DND-41 (cell line): Measurements from ENCODE around the gene DIS3L2.
"Not testable (repeated sequence)": the region's sequence is repeated elsewhere in the genome, so short reads cannot be mapped to it uniquely, and the experiment has no call there.

Experiments
- ATAC-seq: fragments of 200-7000 bp; cut with Tn5 transposase; 3 replicates; pipeline ENCODE4 v1.9.1; 2021; ENCODE audit warnings: low read depth; ENCODE audit not compliant: insufficient read depth
- DNase-seq: peaks from one replicate; pipeline ENCODE4 v3.0.0-alpha.2; 2020
- H2AFZ ChIP-seq: 2 replicates; pipeline ENCODE4 v1.6.0; 2012; ENCODE audit warnings: low read depth, low read length
- H3K27ac ChIP-seq: 2 replicates; pipeline ENCODE4 v1.5.1; 2012; ENCODE audit warnings: low read length, inconsistent platforms
- H3K27me3 ChIP-seq: fragments of 200-600 bp; sonication (generic); 2 replicates; pipeline ENCODE4 v1.6.0; 2012; ENCODE audit warnings: low read length, mild to moderate bottlenecking, inconsistent platforms; ENCODE audit not compliant: insufficient read depth, poor library complexity
- H3K36me3 ChIP-seq: 2 replicates; pipeline ENCODE4 v1.5.1; 2012; ENCODE audit warnings: low read length, inconsistent platforms; ENCODE audit not compliant: insufficient read depth
- H3K4me1 ChIP-seq: 2 replicates; pipeline ENCODE4 v1.5.1; 2012; ENCODE audit warnings: mild to moderate bottlenecking, low read length; ENCODE audit not compliant: insufficient read depth
- H3K4me2 ChIP-seq: 2 replicates; pipeline ENCODE4 v1.6.0; 2012; ENCODE audit warnings: mild to moderate bottlenecking, moderate library complexity, low read length, inconsistent platforms; ENCODE audit not compliant: insufficient read depth
- H3K4me3 ChIP-seq, 2 experiments: fragments of 200-600 bp in 1 of 2; shearing (Covaris generic) in 1 of 2; 2 replicates each; pipeline ENCODE4 v1.5.1; 2012 to 2016; ENCODE audit warnings: inconsistent platforms in 2 of 2, low read length in 2 of 2, mild to moderate bottlenecking in 2 of 2, low read depth in 1 of 2, moderate library complexity in 1 of 2
- H3K79me2 ChIP-seq: 2 replicates; pipeline ENCODE4 v1.6.0; 2012; ENCODE audit warnings: low read length, inconsistent platforms; ENCODE audit not compliant: insufficient read depth
- H3K9ac ChIP-seq: 2 replicates; pipeline ENCODE4 v1.6.0; 2012; ENCODE audit warnings: low read depth, mild to moderate bottlenecking, inconsistent platforms, low read length, moderate library complexity
- H3K9me3 ChIP-seq: 2 replicates; pipeline ENCODE4 v1.5.1; 2012; ENCODE audit warnings: low read length, moderate library complexity, mild to moderate bottlenecking, inconsistent platforms; ENCODE audit not compliant: insufficient read depth, severe bottlenecking
- H4K20me1 ChIP-seq: 2 replicates; pipeline ENCODE4 v1.6.0; 2012; ENCODE audit warnings: low read length; ENCODE audit not compliant: insufficient read depth
- EZH2 ChIP-seq: IDR thresholded peaks from 3 replicates; pipeline ENCODE4 v1.6.1; 2012; ENCODE audit warnings: borderline replicate concordance, low read depth, mild to moderate bottlenecking, moderate library complexity, low read length, inconsistent platforms; ENCODE audit not compliant: severe bottlenecking
- TF ChIP-seq, protein P1 (sequence below): IDR thresholded peaks from 2 replicates; pipeline ENCODE4 v1.5.1; 2012; ENCODE audit warnings: borderline replicate concordance, low read length, moderate library complexity, mild to moderate bottlenecking; ENCODE audit not compliant: poor library complexity, severe bottlenecking; ENCODE audit errors: extremely low read depth

Gene DIS3L2

DNA sequence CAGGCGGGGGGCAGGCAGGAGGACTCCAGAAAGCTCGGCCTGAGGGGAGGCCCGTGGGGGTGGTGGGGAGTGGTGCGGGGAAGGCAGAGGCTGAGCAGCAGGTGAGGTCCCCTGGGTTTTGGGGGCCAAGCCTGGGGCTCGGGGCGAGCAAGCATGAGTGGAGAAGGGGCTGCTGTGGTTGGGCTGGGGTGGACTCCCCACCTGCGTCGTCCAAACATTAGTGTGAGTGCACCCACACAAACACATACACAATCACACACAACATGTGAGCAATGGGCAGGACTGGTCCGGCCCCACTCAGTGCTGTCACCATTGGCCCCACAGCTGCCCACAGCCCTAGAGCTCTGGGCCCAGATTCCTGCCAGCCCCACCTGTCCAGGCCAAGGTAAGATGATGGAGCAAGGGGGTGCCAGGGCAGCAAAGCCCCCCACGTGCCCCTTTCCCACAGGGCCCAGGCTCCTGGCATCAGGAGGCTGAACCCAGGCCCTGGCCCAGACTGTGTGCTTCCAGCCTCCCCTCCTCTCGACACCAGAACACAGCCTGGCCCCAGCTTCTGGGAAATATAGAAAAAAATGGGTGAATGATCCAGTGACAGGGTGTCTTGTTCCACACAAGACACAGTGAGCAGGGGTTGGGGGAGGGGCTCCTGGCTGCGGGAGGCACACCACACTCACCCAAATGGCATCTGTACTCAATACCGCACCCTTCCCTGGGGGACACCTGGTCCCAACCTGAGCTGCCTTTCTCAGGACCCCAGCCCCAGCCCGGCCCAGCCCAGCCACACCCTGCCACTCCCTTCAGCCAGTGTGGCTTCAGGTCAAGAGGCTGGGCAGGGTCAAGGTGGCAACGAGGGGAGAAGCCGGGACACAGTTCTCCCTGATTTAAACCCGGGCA is 416.6 kb downstream of the DIS3L2 start:
- H3K4me2 ChIP-seq, result no peak overlapping the region
- no peak overlapping the region for H3K9ac ChIP-seq
- no peaks in the 10 kb centered on the region for H3K27me3 ChIP-seq
- H3K4me1 ChIP-seq, result no peaks in the 10 kb centered on the region
- DNase-seq (no peak), ATAC-seq (no peak)
- H3K9me3 ChIP-seq, result no peaks in the 10 kb centered on the region
- H3K27ac ChIP-seq, result no peak overlapping the region
- H3K79me2 ChIP-seq, result no peaks in the 10 kb centered on the region
- no peak overlapping the region for H3K4me3 ChIP-seq
- H3K36me3 ChIP-seq, result no peaks in the 10 kb centered on the region
- H2AFZ ChIP-seq, result no peak overlapping the region
- H4K20me1 ChIP-seq, result no peaks in the 10 kb centered on the region
- TF ChIP-seq EZH2, result no peak
- TF ChIP-seq, protein P1, sequence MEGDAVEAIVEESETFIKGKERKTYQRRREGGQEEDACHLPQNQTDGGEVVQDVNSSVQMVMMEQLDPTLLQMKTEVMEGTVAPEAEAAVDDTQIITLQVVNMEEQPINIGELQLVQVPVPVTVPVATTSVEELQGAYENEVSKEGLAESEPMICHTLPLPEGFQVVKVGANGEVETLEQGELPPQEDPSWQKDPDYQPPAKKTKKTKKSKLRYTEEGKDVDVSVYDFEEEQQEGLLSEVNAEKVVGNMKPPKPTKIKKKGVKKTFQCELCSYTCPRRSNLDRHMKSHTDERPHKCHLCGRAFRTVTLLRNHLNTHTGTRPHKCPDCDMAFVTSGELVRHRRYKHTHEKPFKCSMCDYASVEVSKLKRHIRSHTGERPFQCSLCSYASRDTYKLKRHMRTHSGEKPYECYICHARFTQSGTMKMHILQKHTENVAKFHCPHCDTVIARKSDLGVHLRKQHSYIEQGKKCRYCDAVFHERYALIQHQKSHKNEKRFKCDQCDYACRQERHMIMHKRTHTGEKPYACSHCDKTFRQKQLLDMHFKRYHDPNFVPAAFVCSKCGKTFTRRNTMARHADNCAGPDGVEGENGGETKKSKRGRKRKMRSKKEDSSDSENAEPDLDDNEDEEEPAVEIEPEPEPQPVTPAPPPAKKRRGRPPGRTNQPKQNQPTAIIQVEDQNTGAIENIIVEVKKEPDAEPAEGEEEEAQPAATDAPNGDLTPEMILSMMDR, result no peak

DNA sequence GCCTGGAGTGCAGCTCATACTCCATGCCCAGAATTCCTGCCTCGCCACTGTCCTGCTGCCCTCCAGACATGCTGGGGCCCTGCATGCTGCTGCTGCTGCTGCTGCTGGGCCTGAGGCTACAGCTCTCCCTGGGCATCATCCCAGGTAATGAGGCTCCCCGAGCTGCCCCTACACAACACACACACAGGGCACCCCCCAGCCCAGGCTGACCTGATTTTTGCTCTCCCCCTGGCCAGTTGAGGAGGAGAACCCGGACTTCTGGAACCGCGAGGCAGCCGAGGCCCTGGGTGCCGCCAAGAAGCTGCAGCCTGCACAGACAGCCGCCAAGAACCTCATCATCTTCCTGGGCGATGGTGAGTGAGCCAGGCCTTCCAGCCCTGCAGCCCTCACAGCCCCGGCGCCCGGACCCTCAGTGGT is 417.2 kb downstream of the DIS3L2 start, which contains the start of gene ALPP:
TSS of gene ALPP (plus strand) at position 17 of the 417 bp plus-strand sequence. CDS start at position 69, 52 bp downstream.
- not testable (repeated sequence) for H3K27ac ChIP-seq, H2AFZ ChIP-seq, H3K27me3 ChIP-seq, H3K9me3 ChIP-seq, H3K36me3 ChIP-seq, H3K4me3 ChIP-seq, ATAC-seq, H3K4me2 ChIP-seq, H3K9ac ChIP-seq, H3K79me2 ChIP-seq, DNase-seq, H3K4me1 ChIP-seq, H4K20me1 ChIP-seq

DNA sequence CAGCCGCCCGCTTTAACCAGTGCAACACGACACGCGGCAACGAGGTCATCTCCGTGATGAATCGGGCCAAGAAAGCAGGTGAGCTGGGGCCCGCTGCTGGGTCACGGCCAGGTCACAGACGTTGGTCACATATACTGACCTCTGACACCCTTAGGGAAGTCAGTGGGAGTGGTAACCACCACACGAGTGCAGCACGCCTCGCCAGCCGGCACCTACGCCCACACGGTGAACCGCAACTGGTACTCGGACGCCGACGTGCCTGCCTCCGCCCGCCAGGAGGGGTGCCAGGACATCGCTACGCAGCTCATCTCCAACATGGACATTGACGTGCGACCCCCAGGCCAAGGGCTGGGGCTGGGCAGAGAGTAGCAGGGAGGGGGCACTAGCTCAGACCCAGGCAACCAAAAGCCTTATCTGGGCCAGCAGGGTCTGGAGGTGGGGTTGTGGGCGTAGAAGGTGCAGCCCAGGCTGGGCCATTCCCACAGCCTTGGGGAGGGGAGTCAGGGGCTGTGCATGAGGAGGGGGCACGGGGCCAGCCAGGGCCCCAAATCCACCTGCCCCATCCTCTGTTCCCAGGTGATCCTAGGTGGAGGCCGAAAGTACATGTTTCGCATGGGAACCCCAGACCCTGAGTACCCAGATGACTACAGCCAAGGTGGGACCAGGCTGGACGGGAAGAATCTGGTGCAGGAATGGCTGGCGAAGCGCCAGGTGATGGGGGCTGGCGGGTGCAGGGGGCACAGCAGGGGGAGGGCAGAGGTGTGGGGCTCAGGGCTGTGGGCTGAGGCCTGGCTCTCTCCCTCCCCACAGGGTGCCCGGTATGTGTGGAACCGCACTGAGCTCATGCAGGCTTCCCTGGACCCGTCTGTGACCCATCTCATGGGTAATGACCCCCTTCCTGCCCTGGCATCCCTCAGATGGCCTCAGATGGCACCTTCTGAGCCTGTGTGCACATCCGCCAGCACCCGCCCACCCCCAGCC is 418.4 kb downstream of the DIS3L2 start:
- not testable (repeated sequence) for H2AFZ ChIP-seq, H3K4me1 ChIP-seq, H3K79me2 ChIP-seq, H3K9ac ChIP-seq, H3K27me3 ChIP-seq, DNase-seq, H3K9me3 ChIP-seq, H3K36me3 ChIP-seq, H4K20me1 ChIP-seq, H3K4me2 ChIP-seq, H3K4me3 ChIP-seq, H3K27ac ChIP-seq, ATAC-seq

DNA sequence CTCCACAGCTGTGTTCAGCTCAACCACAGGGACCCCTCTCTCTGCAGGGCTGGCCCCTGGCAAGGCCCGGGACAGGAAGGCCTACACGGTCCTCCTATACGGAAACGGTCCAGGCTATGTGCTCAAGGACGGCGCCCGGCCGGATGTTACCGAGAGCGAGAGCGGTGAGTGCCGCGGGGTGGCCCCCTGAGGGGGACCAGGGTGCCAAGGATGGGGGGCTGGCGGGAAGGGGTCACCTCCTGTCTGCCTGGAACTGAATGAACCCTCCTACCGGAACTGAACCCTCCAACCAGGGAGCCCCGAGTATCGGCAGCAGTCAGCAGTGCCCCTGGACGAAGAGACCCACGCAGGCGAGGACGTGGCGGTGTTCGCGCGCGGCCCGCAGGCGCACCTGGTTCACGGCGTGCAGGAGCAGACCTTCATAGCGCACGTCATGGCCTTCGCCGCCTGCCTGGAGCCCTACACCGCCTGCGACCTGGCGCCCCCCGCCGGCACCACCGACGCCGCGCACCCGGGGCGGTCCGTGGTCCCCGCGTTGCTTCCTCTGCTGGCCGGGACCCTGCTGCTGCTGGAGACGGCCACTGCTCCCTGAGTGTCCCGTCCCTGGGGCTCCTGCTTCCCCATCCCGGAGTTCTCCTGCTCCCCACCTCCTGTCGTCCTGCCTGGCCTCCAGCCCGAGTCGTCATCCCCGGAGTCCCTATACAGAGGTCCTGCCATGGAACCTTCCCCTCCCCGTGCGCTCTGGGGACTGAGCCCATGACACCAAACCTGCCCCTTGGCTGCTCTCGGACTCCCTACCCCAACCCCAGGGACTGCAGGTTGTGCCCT is 419.9 kb downstream of the DIS3L2 start:
- not testable (repeated sequence) for ATAC-seq, H3K36me3 ChIP-seq, H3K4me2 ChIP-seq, H3K27me3 ChIP-seq, H4K20me1 ChIP-seq, DNase-seq, H3K4me1 ChIP-seq, H3K79me2 ChIP-seq, H3K4me3 ChIP-seq, H2AFZ ChIP-seq, H3K9ac ChIP-seq, H3K27ac ChIP-seq, H3K9me3 ChIP-seq
